H9 (cell line): ENCODE data around the gene RPP40. TPM values are rescaled to one million over a fixed set of nuclear protein-coding genes. Genes with fewer than 3 reads are reported as not detected.

Experiments used
- DNase-seq: peaks from one replicate; pipeline ENCODE4 v3.0.0-alpha.2; 2017
- H2AFZ ChIP-seq: one replicate; pipeline ENCODE4 v1.6.1; 2013; ENCODE audit warnings: mild to moderate bottlenecking, low read length, control low read depth, moderate library complexity
- H2AK5ac ChIP-seq: 2 replicates; pipeline ENCODE4 v1.6.1; 2013; ENCODE audit warnings: low read length, control low read depth, mixed read lengths; ENCODE audit not compliant: insufficient read length
- H2BK120ac ChIP-seq: one replicate; pipeline ENCODE4 v1.6.1; 2013; ENCODE audit warnings: low read depth, mild to moderate bottlenecking, low read length, control low read depth, inconsistent platforms; ENCODE audit not compliant: poor library complexity, severe bottlenecking
- H2BK12ac ChIP-seq: 2 replicates; pipeline ENCODE4 v1.6.1; 2013; ENCODE audit warnings: low read length, control low read depth, mixed read lengths, low read depth; ENCODE audit not compliant: insufficient read length
- H2BK15ac ChIP-seq: 2 replicates; pipeline ENCODE4 v1.6.1; 2013; ENCODE audit warnings: low read depth, low read length, control low read depth
- H2BK20ac ChIP-seq: one replicate; pipeline ENCODE4 v1.6.1; 2013; ENCODE audit warnings: low read depth, mild to moderate bottlenecking, low read length, control low read depth, inconsistent platforms; ENCODE audit not compliant: poor library complexity, severe bottlenecking
- H2BK5ac ChIP-seq: 2 replicates; pipeline ENCODE4 v1.6.1; 2013; ENCODE audit warnings: low read length, control low read depth, mixed read lengths; ENCODE audit not compliant: insufficient read length
- H3K14ac ChIP-seq: 2 replicates; pipeline ENCODE4 v1.6.1; 2013; ENCODE audit warnings: low read length, control low read depth; ENCODE audit not compliant: insufficient read depth
- H3K18ac ChIP-seq: 2 replicates; pipeline ENCODE4 v1.6.1; 2013; ENCODE audit warnings: low read depth, mild to moderate bottlenecking, mixed read lengths, low read length, control low read depth; ENCODE audit not compliant: insufficient read length
- H3K23ac ChIP-seq: 2 replicates; pipeline ENCODE4 v1.6.1; 2013; ENCODE audit warnings: low read length, control low read depth, mixed read lengths, low read depth; ENCODE audit not compliant: insufficient read length
- H3K23me2 ChIP-seq: 2 replicates; pipeline ENCODE4 v1.6.1; 2013; ENCODE audit warnings: low read depth, mild to moderate bottlenecking, mixed read lengths, low read length, control low read depth; ENCODE audit not compliant: insufficient read length, poor library complexity, severe bottlenecking
- H3K27ac ChIP-seq: 2 replicates; pipeline ENCODE4 v1.5.1; 2013; ENCODE audit warnings: low read length, control low read depth, mixed read lengths, low read depth; ENCODE audit not compliant: insufficient read length
- H3K27me3 ChIP-seq: 2 replicates; pipeline ENCODE4 v1.6.1; 2013; ENCODE audit warnings: low read length, control low read depth, inconsistent platforms; ENCODE audit not compliant: insufficient read depth
- H3K4ac ChIP-seq: 2 replicates; pipeline ENCODE4 v1.6.1; 2013; ENCODE audit warnings: low read depth, mild to moderate bottlenecking, control low read depth, inconsistent platforms, low read length, moderate library complexity
- H3K4me1 ChIP-seq: 2 replicates; pipeline ENCODE4 v1.6.1; 2013; ENCODE audit warnings: low read length, control low read depth, inconsistent platforms; ENCODE audit not compliant: insufficient read depth
- H3K4me2 ChIP-seq: 2 replicates; pipeline ENCODE4 v1.6.1; 2013; ENCODE audit warnings: low read length, control low read depth, mixed read lengths; ENCODE audit not compliant: insufficient read length, insufficient read depth
- H3K56ac ChIP-seq: 2 replicates; pipeline ENCODE4 v1.6.1; 2013; ENCODE audit warnings: low read depth, mild to moderate bottlenecking, mixed read lengths, low read length, control low read depth; ENCODE audit not compliant: insufficient read length
- H3K79me1 ChIP-seq: 2 replicates; pipeline ENCODE4 v1.6.1; 2013; ENCODE audit warnings: low read depth, mild to moderate bottlenecking, moderate library complexity, low read length, control low read depth, inconsistent platforms; ENCODE audit not compliant: insufficient read depth, poor library complexity, severe bottlenecking
- H3K79me2 ChIP-seq: 2 replicates; pipeline ENCODE4 v1.6.1; 2013; ENCODE audit warnings: low read length, control low read depth, inconsistent platforms; ENCODE audit not compliant: insufficient read depth
- H3K9ac ChIP-seq: 2 replicates; pipeline ENCODE4 v1.6.1; 2013; ENCODE audit warnings: low read length, control low read depth, mixed read lengths; ENCODE audit not compliant: insufficient read length; ENCODE audit errors: extremely low read depth
- H3K9me3 ChIP-seq: one replicate; pipeline ENCODE4 v1.6.1; 2013; ENCODE audit warnings: low read depth, low read length, inconsistent platforms; ENCODE audit not compliant: control insufficient read depth
- H3T11ph ChIP-seq: one replicate; pipeline ENCODE4 v1.6.1; 2013; ENCODE audit warnings: mild to moderate bottlenecking, low read length, control low read depth, inconsistent platforms
- H4K20me1 ChIP-seq: one replicate; pipeline ENCODE4 v1.6.1; 2013; ENCODE audit not compliant: control insufficient read depth, insufficient read length, insufficient read depth
- H4K5ac ChIP-seq: 2 replicates; pipeline ENCODE4 v1.6.1; 2013; ENCODE audit warnings: low read depth, mild to moderate bottlenecking, mixed read lengths, low read length, control low read depth; ENCODE audit not compliant: insufficient read length
- H4K8ac ChIP-seq: replicated peaks from 2 replicates; pipeline ENCODE4 v1.6.1; 2013; ENCODE audit warnings: low read length, control low read depth, mixed read lengths, low read depth; ENCODE audit not compliant: insufficient read length
- H4K91ac ChIP-seq: 2 replicates; pipeline ENCODE4 v1.6.1; 2013; ENCODE audit warnings: low read depth, mild to moderate bottlenecking, moderate library complexity, mixed read lengths, low read length, control low read depth; ENCODE audit not compliant: insufficient read length
- H3K27ac Mint-ChIP-seq, 3 experiments: 2 replicates in 2 of 3; 3 replicates in 1 of 3; pipeline ENCODE4 v1.8.0; 2020 to 2021; ENCODE audit warnings: mixed read lengths in 3 of 3, mild to moderate bottlenecking in 1 of 3, moderate library complexity in 1 of 3
- H3K27me3 Mint-ChIP-seq: 2 replicates; pipeline ENCODE4 v1.8.0; 2021; ENCODE audit warnings: low read depth, mild to moderate bottlenecking, moderate library complexity, mixed read lengths
- H3K36me3 Mint-ChIP-seq, 3 experiments: 2 replicates in 2 of 3; 3 replicates in 1 of 3; pipeline ENCODE4 v1.8.0; 2020 to 2021; ENCODE audit warnings: low read depth in 3 of 3, mixed read lengths in 3 of 3; ENCODE audit not compliant: insufficient read depth in 1 of 3
- H3K4me1 Mint-ChIP-seq, 2 experiments: 2 replicates each; pipeline ENCODE4 v1.8.0; 2020; ENCODE audit warnings: mixed read lengths in 2 of 2
- H3K4me3 Mint-ChIP-seq, 2 experiments: 2 replicates in 1 of 2; 3 replicates in 1 of 2; pipeline ENCODE4 v1.8.0; 2020 to 2021; ENCODE audit warnings: mild to moderate bottlenecking in 2 of 2, mixed read lengths in 2 of 2, moderate library complexity in 1 of 2
- H3K9me3 Mint-ChIP-seq, 2 experiments: 2 replicates in 1 of 2; 3 replicates in 1 of 2; pipeline ENCODE4 v1.8.0; 2020; ENCODE audit warnings: mild to moderate bottlenecking in 2 of 2, mixed read lengths in 2 of 2, moderate library complexity in 1 of 2
- CTCF ChIP-seq: fragments of 200-600 bp; sonication (generic); conservative IDR thresholded peaks from 3 replicates; pipeline ENCODE4 v1.8.0; 2021; ENCODE audit warnings: antibody characterized with exemption, mild to moderate bottlenecking
- WGBS: extraction: QIAGEN DNeasy Blood & Tissue Kit; methylation state at CpG from one replicate; pipeline ENCODE4 v1.1.7; 2013; ENCODE audit warnings: missing lambda C conversion rate, low lambda C conversion rate, mixed read lengths; ENCODE audit not compliant: insufficient read length; ENCODE audit errors: extremely low coverage; 5-methylcytosine and 5-hydroxymethylcytosine counted together
- total RNA-seq: library from RNA; stranded (reverse); gene quantifications from 2 replicates; pipeline ENCODE4 v1.2.1, GENCODE V29; 2021

The RPP40 gene
- total RNA-seq, 1 experiment from 2014 or later = 17.8 TPM

DNA sequence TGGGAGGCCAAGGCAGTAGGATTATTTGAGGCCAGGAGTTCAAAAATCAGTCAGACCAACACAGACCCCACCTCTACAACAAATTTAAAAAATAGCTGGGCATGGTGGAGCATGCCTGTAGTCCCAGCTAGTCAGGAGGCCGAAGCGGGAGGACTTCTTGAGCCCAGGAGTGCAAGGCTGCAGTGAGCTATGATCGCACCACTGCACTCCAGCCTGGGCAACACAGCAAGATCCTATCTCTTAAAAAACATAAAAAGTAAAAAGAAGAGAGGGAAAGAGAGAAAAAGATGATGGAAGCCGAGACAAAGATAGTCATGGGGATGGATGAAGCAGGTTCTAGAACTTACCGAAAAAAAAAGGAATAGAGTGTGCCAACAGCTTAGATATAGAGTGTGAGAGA, 25.8 kb upstream of the RPP40 start:
- Mint-ChIP-seq H3K4me1 (peaks cover 33 to 59% of the 10 kb centered on the region in 2 experiments), H3K27me3 (peaks cover 25% of the 10 kb centered on the region), H3K9me3 (no peaks in the 10 kb centered on the region), H3K4me3 (no peak overlapping the region), H3K36me3 (no peaks in the 10 kb centered on the region), H3K27ac (no peak overlapping the region)
- H3K4me1 ChIP-seq = no peaks in the 10 kb centered on the region; the same call in 1 of the 2 replicates
- H3K4me2 ChIP-seq = no peak overlapping the region
- DNase-seq = no peak
- H3K14ac ChIP-seq = no peak overlapping the region
- H3K79me2 ChIP-seq = no peaks in the 10 kb centered on the region
- no CpG with 5 or more reads among the region's 5 CpGs for WGBS
- no peaks in the 10 kb centered on the region for H4K20me1 ChIP-seq
- H2BK120ac ChIP-seq = no peak overlapping the region
- no peak overlapping the region for H3K27ac ChIP-seq
- H2AK5ac ChIP-seq = no peak overlapping the region
- TF ChIP-seq CTCF = no peak
- no peak overlapping the region for H2BK5ac ChIP-seq
- no peak overlapping the region for H3K9ac ChIP-seq
- no peak overlapping the region for H3K23ac ChIP-seq
- no peak overlapping the region for H3K56ac ChIP-seq
- peaks cover 9% of the 10 kb centered on the region for H3K23me2 ChIP-seq
- H4K5ac ChIP-seq = no peak overlapping the region
- no peak overlapping the region for H3K4ac ChIP-seq
- no peaks in the 10 kb centered on the region for H3K27me3 ChIP-seq
- no peak overlapping the region for H4K91ac ChIP-seq
- H2BK20ac ChIP-seq = no peak overlapping the region
- H4K8ac ChIP-seq = no peak overlapping the region
- no peak overlapping the region for H3K18ac ChIP-seq
- H3K79me1 ChIP-seq = no peaks in the 10 kb centered on the region
- no peaks in the 10 kb centered on the region for H3K9me3 ChIP-seq
- no peak overlapping the region for H2BK12ac ChIP-seq
- no peak overlapping the region for H3T11ph ChIP-seq
- H2AFZ ChIP-seq = no peak overlapping the region
- no peak overlapping the region for H2BK15ac ChIP-seq
